Tibial nerve (tissue), 4 donors: Measurements from ENCODE around the gene FXYD6.
A peak's percentile ranks its signal among the peaks of the same experiment; 100 is the strongest.

Experiments used
- CTCF ChIP-seq, 5 experiments: fragments of 200-600 bp in 3 of 5; fragments of 450-650 bp in 2 of 5; sonication (generic) in 3 of 5; IDR thresholded peaks; one replicate each; pipeline ENCODE4 v1.5.1; 2016 to 2019; ENCODE audit warnings: antibody characterized with exemption in 5 of 5, mild to moderate bottlenecking in 3 of 5, moderate library complexity in 2 of 5
- EP300 ChIP-seq, 2 donors: sonication (generic); formaldehyde crosslinking; IDR thresholded peaks; one replicate each; pipeline ENCODE4 v1.6.1; 2017; ENCODE audit warnings: antibody characterized with exemption in 2 of 2, mild to moderate bottlenecking in 1 of 2
- POLR2A ChIP-seq, 2 donors: fragments of 450-650 bp; IDR thresholded peaks; one replicate each; pipeline ENCODE4 v1.6.1; 2017; ENCODE audit warnings: antibody characterized with exemption in 2 of 2, mild to moderate bottlenecking in 2 of 2, moderate library complexity in 2 of 2

GRCh38 chr11:117823946-117824420 lies 52.5 kb downstream of the FXYD6 start:
- TF ChIP-seq CTCF (IDR thresholded peaks at IDR 0.05), result no peak
- peak in 1 of 2 donors; percentile 41 for TF ChIP-seq EP300 (IDR thresholded peaks at IDR 0.05)
- TF ChIP-seq POLR2A (IDR thresholded peaks at IDR 0.05), result no peak
